Mesendoderm (in vitro differentiated cells): ENCODE data around the gene LRCH1.

Source experiments
- DNase-seq: peaks from one replicate; pipeline ENCODE4 v3.0.0; 2013
- H2AK5ac ChIP-seq: 2 replicates; pipeline ENCODE4 v1.6.1; 2013; ENCODE audit warnings: low read length, inconsistent platforms
- H2BK120ac ChIP-seq: 2 replicates; pipeline ENCODE4 v1.6.1; 2013; ENCODE audit warnings: low read depth, mild to moderate bottlenecking, low read length, moderate library complexity, mixed read lengths
- H2BK15ac ChIP-seq: replicated peaks from 2 replicates; pipeline ENCODE4 v1.6.1; 2013; ENCODE audit warnings: low read depth, mild to moderate bottlenecking, moderate library complexity
- H2BK5ac ChIP-seq: 2 replicates; pipeline ENCODE4 v1.6.1; 2013; ENCODE audit warnings: low read length, inconsistent platforms
- H3K18ac ChIP-seq: 2 replicates; pipeline ENCODE4 v1.6.1; 2013; ENCODE audit warnings: mild to moderate bottlenecking, low read length, mixed read lengths
- H3K23ac ChIP-seq: one replicate; pipeline ENCODE4 v1.6.1; 2013; ENCODE audit warnings: low read length
- H3K27ac ChIP-seq: 2 replicates; pipeline ENCODE4 v1.5.1; 2013; ENCODE audit warnings: low read depth, mild to moderate bottlenecking, inconsistent platforms, low read length, moderate library complexity
- H3K27me3 ChIP-seq: 2 replicates; pipeline ENCODE4 v1.6.1; 2013; ENCODE audit warnings: low read length, control low read depth, mild to moderate bottlenecking, inconsistent platforms; ENCODE audit not compliant: insufficient read depth, poor library complexity
- H3K36me3 ChIP-seq: 2 replicates; pipeline ENCODE4 v1.6.1; 2013; ENCODE audit warnings: low read length, inconsistent platforms; ENCODE audit not compliant: control insufficient read depth, insufficient read depth
- H3K4ac ChIP-seq: one replicate; pipeline ENCODE4 v1.6.1; 2013; ENCODE audit warnings: low read depth, mild to moderate bottlenecking, low read length, moderate library complexity
- H3K4me1 ChIP-seq: 2 replicates; pipeline ENCODE4 v1.6.1; 2013; ENCODE audit warnings: low read depth, low read length, inconsistent platforms; ENCODE audit not compliant: control insufficient read depth
- H3K4me2 ChIP-seq: 2 replicates; pipeline ENCODE4 v1.6.1; 2013; ENCODE audit warnings: low read length
- H3K4me3 ChIP-seq: 2 replicates; pipeline ENCODE4 v1.5.1; 2013; ENCODE audit warnings: mild to moderate bottlenecking, low read length
- H3K56ac ChIP-seq: one replicate; pipeline ENCODE4 v1.6.1; 2013; ENCODE audit warnings: low read length
- H3K79me1 ChIP-seq: 2 replicates; pipeline ENCODE4 v1.6.1; 2013; ENCODE audit warnings: low read length, inconsistent platforms
- H3K79me2 ChIP-seq: 2 replicates; pipeline ENCODE4 v1.6.1; 2013; ENCODE audit warnings: mild to moderate bottlenecking, low read length; ENCODE audit not compliant: control insufficient read depth, insufficient read depth
- H3K9ac ChIP-seq: 2 replicates; pipeline ENCODE4 v1.6.1; 2013; ENCODE audit warnings: low read length, inconsistent platforms
- H4K5ac ChIP-seq: one replicate; pipeline ENCODE4 v1.6.1; 2013; ENCODE audit warnings: low read length
- H4K8ac ChIP-seq: one replicate; pipeline ENCODE4 v1.6.1; 2013; ENCODE audit warnings: low read depth, mild to moderate bottlenecking, control low read depth, low read length, moderate library complexity
- WGBS: extraction: QIAGEN DNeasy Blood & Tissue Kit; methylation state at CpG from one replicate; pipeline ENCODE4 v1.1.7; 2013; ENCODE audit warnings: low lambda C conversion rate, missing lambda C conversion rate; ENCODE audit not compliant: insufficient coverage; ENCODE audit errors: extremely low coverage; 5-methylcytosine and 5-hydroxymethylcytosine counted together

LRCH1 gene

GRCh38 chr13:46535825-46536224, 17.1 kb upstream of the LRCH1 start:
- no peak overlapping the region for H2AK5ac ChIP-seq
- H3K27ac ChIP-seq: no peak overlapping the region
- H2BK120ac ChIP-seq: no peak overlapping the region
- no peaks in the 10 kb centered on the region for H3K27me3 ChIP-seq
- no peak overlapping the region for H3K23ac ChIP-seq
- no peak overlapping the region for H3K4ac ChIP-seq
- H4K5ac ChIP-seq: no peak overlapping the region
- no peak overlapping the region for H3K56ac ChIP-seq
- DNase-seq: no peak
- no peaks in the 10 kb centered on the region for H3K4me1 ChIP-seq
- H2BK15ac ChIP-seq: no peak overlapping the region
- no peaks in the 10 kb centered on the region for H3K36me3 ChIP-seq
- H2BK5ac ChIP-seq: no peak overlapping the region
- H3K4me2 ChIP-seq: no peak overlapping the region
- H3K9ac ChIP-seq: no peak overlapping the region
- H4K8ac ChIP-seq: no peak overlapping the region
- H3K79me1 ChIP-seq: no peaks in the 10 kb centered on the region
- H3K4me3 ChIP-seq: no peak overlapping the region
- no peak overlapping the region for H3K18ac ChIP-seq
- no peaks in the 10 kb centered on the region for H3K79me2 ChIP-seq
- no CpG with 5 or more reads among the region's 1 CpG for WGBS

GRCh38 chr13:46536341-46536740, 16.6 kb upstream of the LRCH1 start:
- H3K56ac ChIP-seq: no peak overlapping the region
- no peak overlapping the region for H2BK120ac ChIP-seq
- H3K27me3 ChIP-seq: no peaks in the 10 kb centered on the region
- no CpG with 5 or more reads among the region's 2 CpGs for WGBS
- H3K36me3 ChIP-seq: no peaks in the 10 kb centered on the region
- H2BK5ac ChIP-seq: no peak overlapping the region
- no peak overlapping the region for H3K4me2 ChIP-seq
- no peak overlapping the region for H2AK5ac ChIP-seq
- no peak overlapping the region for H3K4ac ChIP-seq
- no peak overlapping the region for H4K8ac ChIP-seq
- H4K5ac ChIP-seq: no peak overlapping the region
- no peak overlapping the region for H3K4me3 ChIP-seq
- no peak overlapping the region for H3K9ac ChIP-seq
- no peaks in the 10 kb centered on the region for H3K79me2 ChIP-seq
- H3K4me1 ChIP-seq: no peaks in the 10 kb centered on the region
- no peak overlapping the region for H3K27ac ChIP-seq
- H3K23ac ChIP-seq: no peak overlapping the region
- DNase-seq: no peak
- no peak overlapping the region for H2BK15ac ChIP-seq
- no peak overlapping the region for H3K18ac ChIP-seq
- H3K79me1 ChIP-seq: no peaks in the 10 kb centered on the region

GRCh38 chr13:46539231-46539630, 13.7 kb upstream of the LRCH1 start:
- WGBS: no CpG with 5 or more reads among the region's 3 CpGs
- H2AK5ac ChIP-seq: no peak overlapping the region
- H3K56ac ChIP-seq: no peak overlapping the region
- H3K4me1 ChIP-seq: no peaks in the 10 kb centered on the region
- H3K4me2 ChIP-seq: no peak overlapping the region
- H3K79me1 ChIP-seq: no peaks in the 10 kb centered on the region
- H3K79me2 ChIP-seq: no peaks in the 10 kb centered on the region
- DNase-seq: no peak
- no peak overlapping the region for H3K4ac ChIP-seq
- no peak overlapping the region for H3K18ac ChIP-seq
- no peak overlapping the region for H3K27ac ChIP-seq
- no peaks in the 10 kb centered on the region for H3K27me3 ChIP-seq
- H3K4me3 ChIP-seq: no peak overlapping the region
- H2BK15ac ChIP-seq: no peak overlapping the region
- no peak overlapping the region for H3K23ac ChIP-seq
- H3K9ac ChIP-seq: no peak overlapping the region
- no peak overlapping the region for H4K8ac ChIP-seq
- H4K5ac ChIP-seq: no peak overlapping the region
- H2BK5ac ChIP-seq: no peak overlapping the region
- H2BK120ac ChIP-seq: no peak overlapping the region
- H3K36me3 ChIP-seq: no peaks in the 10 kb centered on the region

- WGBS: no CpG with 5 or more reads among the region's 4 CpGs
- no peak overlapping the region for H3K9ac ChIP-seq
These were observed 11.8 kb upstream of the LRCH1 start for GRCh38 chr13:46541210-46541609.

GRCh38 chr13:46542833-46543232, 10.1 kb upstream of the LRCH1 start:
- Histone ChIP-seq H3K23ac (no peak overlapping the region), H2BK15ac (no peak overlapping the region), H3K79me1 (no peaks in the 10 kb centered on the region), H2BK120ac (no peak overlapping the region), H2AK5ac (no peak overlapping the region), H3K27ac (no peak overlapping the region), H4K5ac (no peak overlapping the region), H4K8ac (no peak overlapping the region), H3K56ac (no peak overlapping the region), H3K27me3 (no peaks in the 10 kb centered on the region), H3K4me3 (no peak overlapping the region), H3K9ac (no peak overlapping the region), H3K4ac (no peak overlapping the region), H3K4me1 (no peaks in the 10 kb centered on the region), H3K79me2 (no peaks in the 10 kb centered on the region), H3K36me3 (no peaks in the 10 kb centered on the region), H3K4me2 (no peak overlapping the region), H3K18ac (no peak overlapping the region), H2BK5ac (no peak overlapping the region)
- no CpG with 5 or more reads among the region's 4 CpGs for WGBS
- no peak for DNase-seq

More at GRCh38 chr13:46541210-46541609, 11.8 kb upstream of the LRCH1 start:
- H3K18ac ChIP-seq: no peak overlapping the region
- no peak overlapping the region for H3K4me2 ChIP-seq
- H2BK15ac ChIP-seq: no peak overlapping the region
- H2BK120ac ChIP-seq: no peak overlapping the region
- no peaks in the 10 kb centered on the region for H3K27me3 ChIP-seq
- H3K4ac ChIP-seq: no peak overlapping the region
- H3K79me2 ChIP-seq: no peaks in the 10 kb centered on the region
- H4K8ac ChIP-seq: no peak overlapping the region
- no peaks in the 10 kb centered on the region for H3K36me3 ChIP-seq
- H3K23ac ChIP-seq: no peak overlapping the region
- H3K79me1 ChIP-seq: no peaks in the 10 kb centered on the region
- no peak overlapping the region for H3K27ac ChIP-seq
- no peaks in the 10 kb centered on the region for H3K4me1 ChIP-seq
- no peak overlapping the region for H3K56ac ChIP-seq
- no peak overlapping the region for H2BK5ac ChIP-seq
- no peak overlapping the region for H3K4me3 ChIP-seq
- H2AK5ac ChIP-seq: no peak overlapping the region
- H4K5ac ChIP-seq: no peak overlapping the region
- no peak for DNase-seq

GRCh38 chr13:46543287-46543686, 9.7 kb upstream of the LRCH1 start:
- H3K27ac ChIP-seq: no peak overlapping the region
- no CpG with 5 or more reads among the region's 3 CpGs for WGBS

More at GRCh38 chr13:46543287-46543686, 9.7 kb upstream of the LRCH1 start:
- Histone ChIP-seq H3K36me3 (no peaks in the 10 kb centered on the region), H3K4me1 (no peaks in the 10 kb centered on the region), H3K79me2 (no peaks in the 10 kb centered on the region), H3K4me2 (no peak overlapping the region), H3K56ac (no peak overlapping the region), H3K9ac (no peak overlapping the region), H2BK120ac (no peak overlapping the region), H3K79me1 (no peaks in the 10 kb centered on the region), H2BK15ac (no peak overlapping the region), H2BK5ac (no peak overlapping the region), H3K4me3 (no peak overlapping the region), H3K18ac (no peak overlapping the region), H4K5ac (no peak overlapping the region), H3K23ac (no peak overlapping the region), H3K27me3 (no peaks in the 10 kb centered on the region), H3K4ac (no peak overlapping the region), H2AK5ac (no peak overlapping the region), H4K8ac (no peak overlapping the region)
- no peak for DNase-seq
